IMR-90 (cell line): ENCODE data around the gene APLF. TPM values are rescaled to one million over a fixed set of nuclear protein-coding genes. Genes with fewer than 3 reads are reported as not detected.

ENCODE experiments used
- ATAC-seq: fragments of 200-7000 bp; cut with Tn5 transposase; 2 replicates; pipeline ENCODE4 v1.9.1; 2020; ENCODE audit warnings: low read depth, mild to moderate bottlenecking, moderate library complexity
- BruUV-seq: library from RNA; stranded (reverse); fragments of 400-500 nt; replicated peaks from 2 replicates; lab custom pipeline; 2021; lab: Mats Ljungman, UMichigan
- CTCF ChIA-PET: fragments of 300-600 bp; formaldehyde crosslinking; extraction: SDS; loops from one replicate; lab custom pipeline; 2021; ENCODE audit warnings: antibody characterized with exemption; lab: Yijun Ruan, JAX
- POLR2A ChIA-PET: fragments of 300-600 bp; sonication (Branson Sonifier 250); formaldehyde crosslinking; loops from one replicate; lab custom pipeline; 2022; ENCODE audit warnings: antibody characterized with exemption; ENCODE audit not compliant: unreplicated experiment; lab: Charles Lee
- DNase-seq: peaks from one replicate; pipeline ENCODE4 v3.0.0; 2013
- H2AFZ ChIP-seq: replicated peaks from 2 replicates; pipeline ENCODE3; 2013; ENCODE audit warnings: low read length, mild to moderate bottlenecking; ENCODE audit not compliant: poor library complexity
- H2AK5ac ChIP-seq: 2 replicates; pipeline ENCODE4 v1.6.1; 2013; ENCODE audit warnings: low read depth, low read length, inconsistent platforms
- H2AK9ac ChIP-seq: replicated peaks from 2 replicates; pipeline ENCODE3; 2013; ENCODE audit warnings: mild to moderate bottlenecking, low read depth, low read length, moderate library complexity; ENCODE audit not compliant: poor library complexity
- H2BK120ac ChIP-seq: 2 replicates; pipeline ENCODE4 v1.6.1; 2013; ENCODE audit warnings: low read depth, low read length, inconsistent platforms
- H2BK15ac ChIP-seq: 3 replicates; pipeline ENCODE4 v1.6.1; 2013; ENCODE audit warnings: low read depth, low read length, inconsistent platforms
- H2BK20ac ChIP-seq: 2 replicates; pipeline ENCODE4 v1.6.1; 2013; ENCODE audit warnings: low read depth, mild to moderate bottlenecking, inconsistent platforms, low read length, moderate library complexity
- H2BK5ac ChIP-seq: 2 replicates; pipeline ENCODE4 v1.6.1; 2013; ENCODE audit warnings: mild to moderate bottlenecking, low read depth, low read length, inconsistent platforms; ENCODE audit not compliant: poor library complexity, severe bottlenecking
- H3K14ac ChIP-seq: replicated peaks from 2 replicates; pipeline ENCODE4 v1.6.1; 2013; ENCODE audit warnings: low read depth, low read length, inconsistent platforms
- H3K18ac ChIP-seq: 2 replicates; pipeline ENCODE4 v1.6.1; 2013; ENCODE audit warnings: low read depth, low read length, control low read depth
- H3K23ac ChIP-seq: 2 replicates; pipeline ENCODE4 v1.6.1; 2013; ENCODE audit warnings: low read depth, low read length, inconsistent platforms
- H3K27ac ChIP-seq: 2 replicates; pipeline ENCODE4 v1.5.1; 2013; ENCODE audit warnings: mild to moderate bottlenecking, control low read depth, low read length; ENCODE audit not compliant: insufficient read depth
- H3K27me3 ChIP-seq: 2 replicates; pipeline ENCODE4 v1.6.1; 2013; ENCODE audit warnings: low read length; ENCODE audit not compliant: control insufficient read depth, insufficient read depth
- H3K36me3 ChIP-seq: 2 replicates; pipeline ENCODE4 v1.6.1; 2013; ENCODE audit warnings: low read length, mixed read lengths; ENCODE audit not compliant: control insufficient read depth, insufficient read depth
- H3K4ac ChIP-seq: 2 replicates; pipeline ENCODE4 v1.6.1; 2013; ENCODE audit warnings: low read depth, low read length, inconsistent platforms
- H3K4me1 ChIP-seq: 2 replicates; pipeline ENCODE4 v1.6.1; 2013; ENCODE audit warnings: low read length, mixed read lengths; ENCODE audit not compliant: control insufficient read depth, insufficient read depth
- H3K4me2 ChIP-seq: 2 replicates; pipeline ENCODE4 v1.6.1; 2013; ENCODE audit warnings: low read depth, mild to moderate bottlenecking, control low read depth, low read length, moderate library complexity
- H3K4me3 ChIP-seq: 2 replicates; pipeline ENCODE4 v1.5.1; 2013; ENCODE audit warnings: low read depth, mild to moderate bottlenecking, control low read depth, low read length, moderate library complexity; ENCODE audit not compliant: insufficient read depth
- H3K56ac ChIP-seq: 2 replicates; pipeline ENCODE4 v1.6.1; 2013; ENCODE audit warnings: low read length, inconsistent platforms; ENCODE audit not compliant: insufficient read depth; ENCODE audit errors: extremely low read depth
- H3K79me1 ChIP-seq, 2 experiments: 2 replicates each; pipeline ENCODE4 v1.6.1; 2013; ENCODE audit warnings: low read length in 2 of 2, inconsistent platforms in 1 of 2, low read depth in 1 of 2
- H3K9ac ChIP-seq: 2 replicates; pipeline ENCODE4 v1.6.1; 2013; ENCODE audit warnings: low read depth, low read length, control low read depth
- H3K9me1 ChIP-seq: 2 replicates; pipeline ENCODE4 v1.6.1; 2013; ENCODE audit warnings: low read length, inconsistent platforms; ENCODE audit not compliant: insufficient read depth
- H3K9me3 ChIP-seq: 2 replicates; pipeline ENCODE4 v1.6.1; 2013; ENCODE audit warnings: low read length; ENCODE audit not compliant: control insufficient read depth, insufficient read depth
- H4K20me1 ChIP-seq: 2 replicates; pipeline ENCODE4 v1.6.1; 2013; ENCODE audit warnings: low read length, inconsistent platforms; ENCODE audit not compliant: insufficient read depth
- H4K5ac ChIP-seq: 2 replicates; pipeline ENCODE4 v1.6.1; 2013; ENCODE audit warnings: mild to moderate bottlenecking, low read depth, low read length, control low read depth
- H4K8ac ChIP-seq, 2 experiments: 2 replicates each; pipeline ENCODE4 v1.6.1; 2013; ENCODE audit warnings: low read depth in 2 of 2, low read length in 2 of 2, control low read depth in 1 of 2, inconsistent platforms in 1 of 2
- H4K91ac ChIP-seq: 2 replicates; pipeline ENCODE4 v1.6.1; 2013; ENCODE audit warnings: low read depth, low read length, inconsistent platforms; ENCODE audit not compliant: insufficient read depth
- CEBPB ChIP-seq: IDR thresholded peaks from 2 replicates; pipeline ENCODE4 v1.6.1; 2012; ENCODE audit warnings: low read depth, low read length, improper control_type of control experiment
- CHD1 ChIP-seq: IDR thresholded peaks from 2 replicates; pipeline ENCODE4 v1.6.1; 2012; ENCODE audit warnings: low read depth, low read length, improper control_type of control experiment
- CTCF ChIP-seq: conservative IDR thresholded peaks from 2 replicates; pipeline ENCODE4 v1.5.1; 2012; ENCODE audit warnings: mild to moderate bottlenecking, low read depth, low read length, improper control_type of control experiment
- FOS ChIP-seq: fragments of 150-350 bp; IDR thresholded peaks from 2 replicates; pipeline ENCODE4 v1.6.1; 2016; ENCODE audit warnings: low read depth, low read length
- MAFK ChIP-seq: IDR thresholded peaks from 2 replicates; pipeline ENCODE4 v1.6.1; 2012; ENCODE audit warnings: low read depth, low read length, improper control_type of control experiment
- MAZ ChIP-seq: IDR thresholded peaks from 2 replicates; pipeline ENCODE4 v1.6.1; 2012; ENCODE audit warnings: low read depth, mild to moderate bottlenecking, low read length, improper control_type of control experiment, moderate library complexity, borderline replicate concordance
- MXI1 ChIP-seq: IDR thresholded peaks from 2 replicates; pipeline ENCODE4 v1.6.1; 2012; ENCODE audit warnings: low read depth, mild to moderate bottlenecking, low read length, moderate library complexity, borderline replicate concordance
- NFE2L2 ChIP-seq: fragments of 150-350 bp; IDR thresholded peaks from 2 replicates; pipeline ENCODE4 v1.6.1; 2016; ENCODE audit warnings: low read depth, mild to moderate bottlenecking, low read length
- POLR2A ChIP-seq: IDR thresholded peaks from 2 replicates; pipeline ENCODE4 v1.6.1; 2012; ENCODE audit warnings: mild to moderate bottlenecking, low read depth, low read length
- RAD21 ChIP-seq: IDR thresholded peaks from 2 replicates; pipeline ENCODE4 v1.6.1; 2012; ENCODE audit warnings: low read length, improper control_type of control experiment
- RCOR1 ChIP-seq: IDR thresholded peaks from 2 replicates; pipeline ENCODE4 v1.6.1; 2012; ENCODE audit warnings: mild to moderate bottlenecking, low read length, improper control_type of control experiment; ENCODE audit not compliant: insufficient replicate concordance
- RFX5 ChIP-seq: IDR thresholded peaks from 2 replicates; pipeline ENCODE4 v1.8.0; 2012; ENCODE audit warnings: low read depth, mild to moderate bottlenecking, low read length, moderate library complexity
- SMC3 ChIP-seq: fragments of 150-350 bp; IDR thresholded peaks from 2 replicates; pipeline ENCODE4 v1.6.1; 2016; ENCODE audit warnings: low read depth, mild to moderate bottlenecking, antibody characterized with exemption, low read length, moderate library complexity
- USF2 ChIP-seq: fragments of 150-350 bp; IDR thresholded peaks from 2 replicates; pipeline ENCODE4 v1.6.1; 2017; ENCODE audit warnings: mild to moderate bottlenecking, antibody characterized with exemption, low read length, low read depth
- WGBS, 2 experiments: methylation state at CpG; one replicate each; pipeline versions ENCODE4 v1.1.5 to v1.1.7; 2013; ENCODE audit warnings: missing lambda C conversion rate in 2 of 2; ENCODE audit not compliant: insufficient read length in 1 of 2; ENCODE audit errors: extremely low coverage in 2 of 2; 5-methylcytosine and 5-hydroxymethylcytosine counted together
- dilution Hi-C: fragments of 300-500 bp; cut with HindIII; formaldehyde crosslinking; loops from one replicate; pipeline ENCODE4 v1.14.3; 2018; ENCODE audit warnings: low sequenced_read_pairs; ENCODE audit not compliant: unreplicated experiment
- in situ Hi-C: fragments of 300-500 bp; cut with MboI; formaldehyde crosslinking; loops from 3 replicates; pipeline ENCODE4 v1.14.3; 2019; ENCODE audit warnings: low sequenced_read_pairs, inconsistent platforms, mixed read lengths
- intact Hi-C: fragments of 100-400 bp; cut with micrococcal nuclease; formaldehyde crosslinking; loops from 2 replicates; pipeline ENCODE4 v1.10.0; 2022
- polyA plus RNA-seq, 3 experiments: library from polyadenylated mRNA; depleted of rRNA; stranded (reverse); fragments of >200 nt; gene quantifications; 2 replicates each; pipeline ENCODE4 v1.2.3, GENCODE V29; 2012; ENCODE audit warnings: low replicate concordance in 1 of 3
- total RNA-seq: library from RNA; depleted of rRNA; stranded (reverse); fragments of >200 nt; gene quantifications from 2 replicates; pipeline ENCODE4 v1.2.3, GENCODE V29; 2012

The APLF gene
- total and polyA plus RNA-seq, 2 of the 4 experiments (the other 2 are of a cell fraction), result 1.5 to 2.3 TPM

- H2AFZ ChIP-seq, result no peak overlapping the region
- H3K18ac ChIP-seq, result no peak overlapping the region
- no peak overlapping the region for H3K9ac ChIP-seq
- H3K14ac ChIP-seq, result no peak overlapping the region
- H3K9me1 ChIP-seq, result no peaks in the 10 kb centered on the region
- H3K23ac ChIP-seq, result no peak overlapping the region
- H2BK5ac ChIP-seq, result no peak overlapping the region
- no peak overlapping the region for H2AK5ac ChIP-seq
- H3K4ac ChIP-seq, result no peak overlapping the region
- H3K27ac ChIP-seq, result no peak overlapping the region
- no peak overlapping the region for H2BK15ac ChIP-seq
- in situ Hi-C loops (no loop called here), intact Hi-C loops (no loop called here), dilution Hi-C loops (no loop called here)
- H3K36me3 ChIP-seq, result no peaks in the 10 kb centered on the region
- ChIA-PET POLR2A (no interaction called here), CTCF (no interaction called here)
- H2AK9ac ChIP-seq, result no peak overlapping the region
- no peak overlapping the region for H3K4me3 ChIP-seq
- H2BK120ac ChIP-seq, result no peak overlapping the region
- H3K56ac ChIP-seq, result no peak overlapping the region
- peaks cover 3% of the 10 kb centered on the region for H3K27me3 ChIP-seq
- DNase-seq, result no peak
- no peak overlapping the region for H4K5ac ChIP-seq
- H4K8ac ChIP-seq, result no peak overlapping the region
- no peaks in the 10 kb centered on the region for H4K20me1 ChIP-seq
- no peak overlapping the region for H4K91ac ChIP-seq
- BruUV-seq, result no TSS peak
- no peak overlapping the region for H3K4me2 ChIP-seq
- 0 out of 2 replicates have a peak, but pooled peaks cover 2% of the 10 kb centered on the region for H3K9me3 ChIP-seq
- no CpG with 5 or more reads among the region's 1 CpG for WGBS, 2 experiments
- no peak for ATAC-seq
- TF ChIP-seq MXI1 (no peak), NFE2L2 (no peak), USF2 (no peak), CEBPB (no peak), POLR2A (no peak), RCOR1 (no peak), FOS (no peak), SMC3 (no peak), RAD21 (no peak), RFX5 (no peak), MAFK (no peak), CHD1 (no peak), CTCF (no peak), MAZ (no peak)
- H2BK20ac ChIP-seq, result no peak overlapping the region
- no peaks in the 10 kb centered on the region for H3K79me1 ChIP-seq
- H3K4me1 ChIP-seq, result no peaks in the 10 kb centered on the region
These were observed 138.6 kb downstream of the APLF start for GRCh38 chr2:68605939-68606338.
